C4-2B (cell line): Measurements from ENCODE around the gene ATN1.

Experiments used
- CTCF ChIP-seq: fragments of 450-650 bp; conservative IDR thresholded peaks from 2 replicates; pipeline ENCODE4 v1.5.1; 2017; ENCODE audit warnings: mild to moderate bottlenecking
- ZFX ChIP-seq: fragments of 450-650 bp; IDR thresholded peaks from 2 replicates; pipeline ENCODE4 v1.6.1; 2017

- TF ChIP-seq CTCF (peak; percentile 99), ZFX (no peak)
Measured at GRCh38 chr12:6890789-6891645, 36.7 kb upstream of the ATN1 start.
